ENCODE measurements around the gene BMERB1.
"Not testable (repeated sequence)": the region's sequence is repeated elsewhere in the genome, so short reads cannot be mapped to it uniquely, and the experiment has no call there.

The BMERB1 gene

GRCh38 chr16:15435216-15435864, 952 bp downstream of the BMERB1 start:
- TF ChIP-seq CTCF (IDR thresholded peaks at IDR 0.05), result no peak
- Histone ChIP-seq H3K27ac (no peak overlapping the region), H3K4me1 (ENCODE audit: control insufficient read depth in 1 of 2, insufficient read depth in 1 of 2, low read depth in 1 of 2, low read length in 1 of 2) (no peaks in the 10 kb centered on the region), H3K36me3 (no peaks in the 10 kb centered on the region), H3K27me3 (peaks cover 56% of the 10 kb centered on the region), H3K4me3 (ENCODE audit: low read depth in 1 of 2, low read length in 1 of 2) (no peak overlapping the region), H3K9me3 (no peaks in the 10 kb centered on the region)

- H3K4me1 ChIP-seq (ENCODE audit: control insufficient read depth in 1 of 2, insufficient read depth in 1 of 2, low read depth in 1 of 2, low read length in 1 of 2), result no peaks in the 10 kb centered on the region
- no peak overlapping the region for H3K27ac ChIP-seq
- no peak for TF ChIP-seq CTCF (IDR thresholded peaks at IDR 0.05)
- H3K36me3 ChIP-seq, result no peaks in the 10 kb centered on the region
- no peaks in the 10 kb centered on the region for H3K9me3 ChIP-seq
- H3K4me3 ChIP-seq (ENCODE audit: low read depth in 1 of 2, low read length in 1 of 2), result no peak overlapping the region
- peaks cover 37% of the 10 kb centered on the region for H3K27me3 ChIP-seq
Observed at GRCh38 chr16:15439102-15439501, 4.7 kb downstream of the BMERB1 start.

GRCh38 chr16:15439521-15439920, 5.1 kb downstream of the BMERB1 start:
- H3K36me3 ChIP-seq, result no peaks in the 10 kb centered on the region
- no peaks in the 10 kb centered on the region for H3K9me3 ChIP-seq
- TF ChIP-seq CTCF (IDR thresholded peaks at IDR 0.05), result no peak
- no peak overlapping the region for H3K27ac ChIP-seq
- no peak overlapping the region for H3K4me3 ChIP-seq (ENCODE audit: low read depth in 1 of 2, low read length in 1 of 2)
- no peaks in the 10 kb centered on the region for H3K4me1 ChIP-seq (ENCODE audit: control insufficient read depth in 1 of 2, insufficient read depth in 1 of 2, low read depth in 1 of 2, low read length in 1 of 2)
- H3K27me3 ChIP-seq, result peaks cover 33% of the 10 kb centered on the region

DNA sequence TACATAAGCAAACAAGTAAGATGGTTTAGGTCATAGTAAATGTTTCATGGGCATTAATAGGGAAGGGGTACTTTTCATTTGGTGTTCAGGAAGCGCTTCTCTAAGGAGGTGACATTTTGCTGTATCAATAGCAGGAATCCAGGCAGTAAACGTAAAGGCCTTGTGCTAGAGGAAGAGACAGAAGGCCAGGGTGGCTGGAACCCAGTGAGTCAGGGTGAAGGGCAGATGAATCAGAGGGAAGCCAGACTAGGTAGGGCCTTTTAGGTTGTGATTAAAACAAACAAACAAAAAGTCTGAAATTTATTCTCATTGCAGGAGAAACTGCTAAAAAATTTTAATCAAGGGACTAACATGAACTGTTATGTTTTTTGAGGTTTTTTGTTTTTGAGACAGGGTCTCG, 6.5 kb downstream of the BMERB1 start:
- H3K4me3 ChIP-seq (ENCODE audit: low read depth in 1 of 2, low read length in 1 of 2), result no peak overlapping the region

GRCh38 chr16:15442140-15442539, 7.8 kb downstream of the BMERB1 start:
- not testable (repeated sequence) for H3K27ac ChIP-seq; H3K36me3 ChIP-seq; H3K9me3 ChIP-seq; H3K4me1 ChIP-seq (ENCODE audit: control insufficient read depth in 1 of 2, insufficient read depth in 1 of 2, low read depth in 1 of 2, low read length in 1 of 2); H3K27me3 ChIP-seq; H3K4me3 ChIP-seq (ENCODE audit: low read depth in 1 of 2, low read length in 1 of 2)

More for the DNA sequence above, 6.5 kb downstream of the BMERB1 start:
- Histone ChIP-seq H3K4me1 (ENCODE audit: control insufficient read depth in 1 of 2, insufficient read depth in 1 of 2, low read depth in 1 of 2, low read length in 1 of 2) (no peaks in the 10 kb centered on the region), H3K9me3 (no peaks in the 10 kb centered on the region), H3K27me3 (peaks cover 19% of the 10 kb centered on the region), H3K27ac (no peak overlapping the region), H3K36me3 (no peaks in the 10 kb centered on the region)
- no peak for TF ChIP-seq CTCF (IDR thresholded peaks at IDR 0.05)

- Histone ChIP-seq H3K4me3 (ENCODE audit: low read depth in 1 of 2, low read length in 1 of 2) (no peak overlapping the region), H3K4me1 (ENCODE audit: control insufficient read depth in 1 of 2, insufficient read depth in 1 of 2, low read depth in 1 of 2, low read length in 1 of 2) (no peaks in the 10 kb centered on the region)
- TF ChIP-seq CTCF (IDR thresholded peaks at IDR 0.05), result no peak
Observed at GRCh38 chr16:15443753-15444152, 9.4 kb downstream of the BMERB1 start.

More at GRCh38 chr16:15443753-15444152, 9.4 kb downstream of the BMERB1 start:
- Histone ChIP-seq H3K36me3 (no peaks in the 10 kb centered on the region), H3K27me3 (no peaks in the 10 kb centered on the region), H3K27ac (no peak overlapping the region), H3K9me3 (no peaks in the 10 kb centered on the region)
